ENCODE data around the gene CAND2. TPM values are rescaled to one million over a fixed set of nuclear protein-coding genes. Genes with fewer than 3 reads are reported as not detected.

Gene CAND2
- total RNA-seq, 2 donors from 2014 or later: 1.2 to 1.6 TPM

DNA sequence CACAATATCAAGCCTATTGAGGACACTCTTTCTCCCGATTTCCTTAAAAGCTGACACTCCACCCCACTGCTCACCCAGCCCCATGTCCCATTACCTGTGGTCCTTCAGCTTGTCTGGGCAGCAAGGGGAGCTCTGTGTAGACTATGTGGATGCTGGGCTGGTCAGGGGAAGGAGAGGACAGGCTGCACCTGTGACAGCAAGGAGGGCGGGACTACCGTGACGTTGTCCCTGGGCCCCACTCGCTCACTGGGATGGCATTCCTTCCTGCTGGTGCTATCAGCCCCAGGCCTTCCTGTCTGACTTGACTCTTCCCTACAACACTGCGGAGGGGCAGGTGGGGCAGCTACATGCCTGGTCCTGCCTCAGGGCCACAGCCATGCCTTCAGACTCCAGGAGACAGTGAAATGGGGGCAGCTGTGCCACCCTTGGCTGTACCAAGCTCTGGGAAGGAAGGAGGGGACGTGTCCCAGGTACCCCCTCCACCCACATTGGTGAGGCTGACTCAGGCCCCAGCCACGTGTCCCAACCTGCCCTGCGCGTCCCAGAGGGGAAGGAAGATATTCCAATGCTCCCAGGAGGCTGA, 37.3 kb upstream of the CAND2 start, which contains the start of gene TMEM40:
Gene TMEM40, minus strand, starts transcription at position 163 of the 583 bp plus-strand sequence. CDS start 9,427 bp downstream, outside the sequence.
- H3K9me3 ChIP-seq (ENCODE audit: control insufficient read depth, low read length, poor library complexity, severe bottlenecking): no peaks in the 10 kb centered on the region
- Mint-ChIP-seq H3K36me3 (ENCODE audit: low read depth) (peaks cover 12% of the 10 kb centered on the region), H3K4me1 (peaks cover 11% of the 10 kb centered on the region), H3K27me3 (peaks cover 36% of the 10 kb centered on the region), H3K4me3 (no peak within 1 kb of the TSS), H3K27ac (no peak within 1 kb of the TSS)
- ATAC-seq: no peak
- DNase-seq: no peak

DNA sequence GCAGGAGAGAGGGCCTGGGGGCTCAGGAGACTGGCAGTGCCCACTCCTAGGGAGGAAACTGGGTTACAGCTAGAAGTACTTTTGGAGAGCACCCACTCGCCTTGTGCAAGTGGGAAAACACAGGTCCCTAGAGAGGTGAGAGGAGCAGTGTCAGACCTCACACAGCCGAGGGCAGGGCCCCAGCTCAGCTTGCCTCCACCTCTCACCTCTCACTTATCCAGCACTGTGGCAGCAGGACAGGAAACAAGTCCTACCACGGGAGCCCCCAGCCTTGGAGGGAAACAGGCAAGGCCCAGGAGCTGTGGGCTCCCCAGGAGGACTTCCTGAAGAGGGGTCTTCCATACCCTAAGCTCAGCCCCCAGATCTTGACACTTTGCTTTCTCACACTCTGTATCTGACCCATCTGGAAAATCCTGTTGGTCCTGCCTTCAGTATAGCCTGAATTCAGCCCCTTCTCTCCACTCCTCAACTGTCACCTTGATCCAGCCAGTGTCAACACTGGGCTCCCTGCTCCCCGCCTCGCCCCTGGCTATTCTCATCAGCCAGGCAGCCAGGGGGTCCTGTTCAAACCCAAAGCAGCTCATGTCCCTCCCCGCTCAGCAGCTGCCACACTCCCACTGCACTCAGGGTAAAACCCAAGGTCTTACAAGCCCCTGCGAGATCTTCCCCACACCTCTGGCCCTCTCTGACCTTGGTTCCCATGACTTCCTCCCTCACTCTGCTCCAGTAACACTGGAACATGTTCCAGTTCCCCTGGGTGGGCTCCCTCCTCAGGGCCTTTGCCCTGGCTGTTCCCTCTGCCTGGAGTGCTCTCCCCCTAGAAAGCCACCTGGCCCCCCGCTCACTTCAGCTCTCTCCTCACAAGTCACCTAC, 36.6 kb upstream of the CAND2 start:
- Mint-ChIP-seq H3K36me3 (ENCODE audit: low read depth) (peaks cover 12% of the 10 kb centered on the region), H3K27ac (no peak overlapping the region)
- no peak for ATAC-seq

DNA sequence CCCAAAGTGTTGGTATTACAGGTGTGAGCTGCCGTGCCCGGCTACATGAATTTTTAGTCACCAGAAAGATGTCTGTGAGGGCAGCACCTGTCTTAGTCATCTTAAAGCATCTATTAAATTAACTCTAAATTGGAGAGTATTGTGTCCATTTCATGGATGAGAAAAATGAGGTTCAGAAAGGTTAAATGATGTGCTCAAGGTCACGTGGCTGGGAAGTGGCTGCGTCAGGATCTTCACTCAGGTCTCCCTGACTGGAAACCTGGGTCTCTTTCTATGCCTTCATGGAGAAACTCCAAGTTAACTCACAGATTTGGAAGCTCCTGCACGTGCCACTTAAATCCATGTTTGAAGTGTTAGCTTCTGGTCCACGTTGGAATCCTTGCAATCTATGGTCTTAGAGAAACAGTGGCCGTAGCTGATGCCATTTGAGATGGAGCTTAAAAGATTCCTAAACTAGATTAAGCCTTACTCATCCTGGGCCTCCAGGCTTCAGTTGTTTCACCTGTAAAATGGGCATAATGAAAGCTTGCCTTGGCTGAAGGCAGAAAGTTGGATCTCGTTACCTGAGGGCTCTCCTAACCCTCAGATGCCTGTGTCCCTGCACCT, 32.2 kb upstream of the CAND2 start:
- Mint-ChIP-seq H3K27me3 (peaks cover 29% of the 10 kb centered on the region), H3K36me3 (ENCODE audit: low read depth) (peaks cover 4% of the 10 kb centered on the region), H3K27ac (no peak overlapping the region), H3K4me3 (no peak overlapping the region), H3K4me1 (peaks cover 4% of the 10 kb centered on the region)
- DNase-seq (no peak), ATAC-seq (no peak)
- H3K9me3 ChIP-seq (ENCODE audit: control insufficient read depth, low read length, poor library complexity, severe bottlenecking): no peaks in the 10 kb centered on the region

More for the DNA sequence above, 36.6 kb upstream of the CAND2 start:
- DNase-seq: no peak
- no peak overlapping the region for H3K4me3 Mint-ChIP-seq
- H3K4me1 Mint-ChIP-seq: peaks cover 11% of the 10 kb centered on the region
- no peaks in the 10 kb centered on the region for H3K9me3 ChIP-seq (ENCODE audit: control insufficient read depth, low read length, poor library complexity, severe bottlenecking)
- H3K27me3 Mint-ChIP-seq: peaks cover 36% of the 10 kb centered on the region

DNA sequence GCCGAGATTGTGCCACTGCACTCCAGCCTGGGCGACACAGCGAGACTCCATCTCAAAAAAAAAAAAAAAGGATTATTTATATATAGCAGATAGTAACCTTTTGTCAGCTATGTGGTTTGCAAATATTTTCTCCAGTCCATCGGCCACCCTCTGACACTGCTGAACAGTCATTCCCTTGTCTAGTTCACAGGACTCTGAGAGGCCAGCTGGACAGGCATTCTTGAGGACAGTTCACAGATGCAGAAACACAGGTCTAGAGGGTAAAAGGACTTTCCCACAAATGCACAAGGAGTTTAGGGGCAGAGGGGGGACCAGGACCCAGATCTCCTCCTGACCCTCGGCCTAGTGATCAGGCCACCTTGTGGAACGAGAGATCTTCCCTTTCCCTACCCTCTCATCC, 29.9 kb upstream of the CAND2 start:
- no peaks in the 10 kb centered on the region for H3K9me3 ChIP-seq (ENCODE audit: control insufficient read depth, low read length, poor library complexity, severe bottlenecking)
- Mint-ChIP-seq H3K27me3 (peaks cover 16% of the 10 kb centered on the region), H3K36me3 (ENCODE audit: low read depth) (no peaks in the 10 kb centered on the region), H3K4me3 (no peak overlapping the region), H3K4me1 (no peaks in the 10 kb centered on the region), H3K27ac (no peak overlapping the region)
- ATAC-seq (no peak), DNase-seq (no peak)

DNA sequence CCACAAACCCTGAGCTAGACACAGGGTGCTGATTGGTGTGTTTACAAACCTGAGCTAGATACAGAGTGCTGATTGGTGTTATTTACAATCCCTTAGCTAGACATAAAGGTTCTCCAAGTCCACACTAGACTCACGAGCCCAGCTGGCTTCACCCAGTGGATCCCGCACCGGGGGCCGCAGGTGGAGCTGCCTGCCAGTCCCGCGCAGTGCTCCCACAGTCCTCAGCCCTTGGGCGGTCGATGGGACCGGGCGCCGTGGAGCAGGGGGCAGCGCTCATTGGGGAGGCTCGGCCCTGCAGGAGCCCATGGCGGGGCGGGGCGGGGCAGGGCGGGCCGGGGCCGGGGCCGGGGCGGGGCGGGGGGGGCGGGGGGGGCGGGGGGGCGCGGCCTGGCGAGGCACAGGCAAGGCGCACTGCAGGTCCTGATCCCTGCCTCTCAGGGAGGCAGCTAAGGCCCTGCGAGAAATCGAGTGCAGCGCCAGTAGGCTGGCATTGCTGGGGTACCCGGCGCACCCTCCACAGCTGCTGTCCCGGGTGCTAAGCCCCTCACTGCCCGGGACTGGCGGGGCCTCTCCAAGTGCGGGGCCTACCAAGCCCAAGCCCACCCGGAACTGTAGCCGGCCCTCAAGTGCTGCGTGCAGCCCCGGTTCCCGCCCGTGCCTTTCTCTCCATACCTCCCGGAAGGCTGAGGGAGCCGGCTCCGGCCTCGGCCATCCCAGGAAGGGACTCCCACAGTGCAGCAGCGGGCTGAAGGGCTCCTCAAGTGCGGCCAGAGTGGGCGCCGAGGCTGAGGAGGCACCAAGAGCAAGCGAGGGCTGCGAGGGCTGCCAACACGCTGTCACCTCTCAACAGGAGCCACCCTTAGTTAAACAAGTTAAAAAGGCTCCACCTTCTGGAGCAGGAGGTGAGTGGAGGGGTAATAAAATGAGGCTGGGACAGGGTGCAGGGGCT, 27.6 kb upstream of the CAND2 start:
- ATAC-seq (no peak), DNase-seq (no peak)
- Mint-ChIP-seq H3K27me3 (peaks cover 22% of the 10 kb centered on the region), H3K36me3 (ENCODE audit: low read depth) (no peaks in the 10 kb centered on the region), H3K4me3 (no peak overlapping the region), H3K4me1 (no peaks in the 10 kb centered on the region), H3K27ac (no peak overlapping the region)
- H3K9me3 ChIP-seq (ENCODE audit: control insufficient read depth, low read length, poor library complexity, severe bottlenecking): no peaks in the 10 kb centered on the region

DNA sequence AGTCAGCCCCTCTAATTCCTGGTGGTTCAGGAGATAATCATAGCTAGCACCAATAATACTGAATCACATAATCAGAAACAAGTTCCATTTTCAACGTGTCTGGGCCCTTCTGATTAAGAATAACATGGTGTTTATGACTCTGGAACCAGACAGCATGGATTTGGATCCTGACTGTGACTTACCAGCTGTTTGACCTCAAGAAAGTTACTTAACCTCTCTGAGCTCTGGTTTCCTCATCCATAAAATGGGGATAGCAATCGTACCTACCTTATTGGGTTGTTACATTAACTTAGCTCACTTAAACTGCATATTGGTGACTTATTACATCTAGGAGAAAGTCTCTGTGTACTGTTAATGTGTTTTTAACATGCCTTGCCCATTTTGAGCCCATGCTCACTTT, 26.7 kb upstream of the CAND2 start:
- H3K9me3 ChIP-seq (ENCODE audit: control insufficient read depth, low read length, poor library complexity, severe bottlenecking): no peaks in the 10 kb centered on the region
- Mint-ChIP-seq H3K27me3 (peaks cover 27% of the 10 kb centered on the region), H3K4me1 (no peaks in the 10 kb centered on the region), H3K4me3 (no peak overlapping the region), H3K36me3 (ENCODE audit: low read depth) (no peaks in the 10 kb centered on the region), H3K27ac (no peak overlapping the region)
- no peak for ATAC-seq
- no peak for DNase-seq

DNA sequence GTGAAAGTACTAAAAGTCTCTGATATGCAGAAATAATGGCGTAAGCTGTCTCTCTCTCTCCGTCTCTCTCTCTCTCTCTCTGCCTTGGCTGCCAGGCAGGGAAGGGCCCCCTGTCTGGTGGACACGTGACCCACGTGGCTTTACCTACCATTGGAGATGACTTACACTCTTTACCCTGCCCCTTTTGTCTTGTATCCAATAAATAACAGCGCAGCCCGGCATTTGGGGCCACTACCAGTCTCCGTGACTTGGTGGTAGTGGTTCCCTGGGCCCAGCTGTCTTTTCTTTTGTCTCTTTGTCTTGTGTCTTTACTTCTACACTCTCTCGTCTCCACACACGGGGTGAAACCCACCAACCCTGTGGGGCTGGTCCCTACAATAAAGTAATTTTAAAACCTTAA, 25.2 kb upstream of the CAND2 start:
- DNase-seq: no peak
- Mint-ChIP-seq H3K36me3 (ENCODE audit: low read depth) (no peaks in the 10 kb centered on the region), H3K4me1 (no peaks in the 10 kb centered on the region), H3K4me3 (no peak overlapping the region), H3K27ac (no peak overlapping the region), H3K27me3 (peaks cover 31% of the 10 kb centered on the region)
- no peak for ATAC-seq
- H3K9me3 ChIP-seq (ENCODE audit: control insufficient read depth, low read length, poor library complexity, severe bottlenecking): no peaks in the 10 kb centered on the region

DNA sequence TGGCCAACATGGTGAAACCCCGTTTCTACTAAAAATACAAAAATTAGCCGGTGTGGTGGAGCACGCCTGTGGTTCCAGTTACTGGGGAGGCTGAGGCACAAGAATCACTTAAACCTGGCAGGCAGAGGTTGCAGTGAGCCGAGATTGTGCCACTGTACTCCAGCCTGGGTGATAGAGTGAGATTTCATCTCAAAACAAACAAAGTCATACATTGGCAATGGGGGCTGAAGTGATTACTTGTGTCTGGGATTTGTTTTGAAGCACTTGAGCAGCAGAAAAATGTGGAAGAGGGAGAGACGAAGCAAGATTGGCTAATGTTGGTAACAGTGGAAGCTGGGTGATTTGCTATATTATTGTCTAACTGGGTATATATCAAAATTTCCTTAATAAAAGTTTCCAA, 24.0 kb upstream of the CAND2 start:
- H3K9me3 ChIP-seq (ENCODE audit: control insufficient read depth, low read length, poor library complexity, severe bottlenecking): no peaks in the 10 kb centered on the region
- Mint-ChIP-seq H3K27ac (no peak overlapping the region), H3K36me3 (ENCODE audit: low read depth) (no peaks in the 10 kb centered on the region), H3K4me3 (no peak overlapping the region), H3K27me3 (peaks cover 31% of the 10 kb centered on the region), H3K4me1 (no peaks in the 10 kb centered on the region)
- ATAC-seq: no peak
- no peak for DNase-seq

DNA sequence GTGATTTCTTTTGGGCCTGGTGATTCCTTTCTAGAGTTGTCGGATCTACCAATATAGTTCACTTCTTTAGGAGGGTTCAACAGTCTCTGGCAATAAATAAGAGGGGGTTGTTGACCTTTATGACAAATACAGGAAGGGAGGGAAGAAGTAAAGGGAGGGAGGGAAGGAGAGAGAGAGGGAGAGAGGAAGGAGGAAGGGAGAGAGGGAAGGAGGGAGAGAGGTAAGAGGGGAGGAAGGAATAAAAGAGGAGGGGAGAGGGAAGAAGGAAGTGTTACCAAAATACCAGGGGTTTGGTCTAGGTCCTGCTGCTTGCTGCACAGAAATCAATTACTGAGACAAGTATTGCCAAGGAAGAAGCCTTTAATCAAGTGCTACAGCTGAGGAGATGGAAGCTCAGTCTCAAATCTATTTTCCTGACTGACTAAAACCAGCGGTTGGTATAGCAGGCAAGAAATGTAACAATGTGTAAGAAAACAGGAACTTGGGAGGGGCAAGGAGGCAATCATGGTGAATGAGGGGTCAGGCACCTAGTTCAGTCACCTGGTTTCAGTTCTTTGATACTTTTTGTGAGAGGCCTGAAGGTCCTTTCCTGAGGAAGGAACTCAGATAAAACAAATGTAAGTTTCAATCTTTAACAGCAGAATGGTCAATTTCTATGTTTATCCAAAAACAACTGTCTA, 23.3 kb upstream of the CAND2 start:
- Mint-ChIP-seq H3K36me3 (ENCODE audit: low read depth) (peaks cover 2% of the 10 kb centered on the region), H3K4me1 (no peaks in the 10 kb centered on the region), H3K27me3 (peaks cover 30% of the 10 kb centered on the region), H3K4me3 (no peak overlapping the region), H3K27ac (no peak overlapping the region)
- no peak for ATAC-seq
- DNase-seq: no peak
- H3K9me3 ChIP-seq (ENCODE audit: control insufficient read depth, low read length, poor library complexity, severe bottlenecking): no peaks in the 10 kb centered on the region

DNA sequence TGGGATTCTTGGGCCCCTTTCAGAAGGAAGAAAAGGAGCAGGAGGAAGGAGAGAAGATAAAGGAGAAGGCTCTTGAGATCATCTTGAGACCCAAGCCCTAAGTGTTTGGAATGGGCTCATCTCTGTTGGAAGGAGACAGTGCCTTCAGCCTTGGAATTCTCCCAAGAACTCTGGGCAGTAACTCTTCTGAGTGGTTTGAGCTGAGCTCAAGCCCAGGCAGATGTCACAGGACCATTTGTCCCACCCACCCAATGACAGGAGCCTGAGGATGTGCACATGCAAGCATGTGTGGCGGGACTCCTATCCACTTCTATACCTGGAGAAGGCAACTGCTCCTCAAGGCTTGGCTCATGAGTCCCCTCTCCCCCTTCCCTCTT, 22.8 kb upstream of the CAND2 start:
- Mint-ChIP-seq H3K4me3 (no peak overlapping the region), H3K27ac (no peak overlapping the region), H3K36me3 (ENCODE audit: low read depth) (peaks cover 2% of the 10 kb centered on the region), H3K27me3 (peaks cover 30% of the 10 kb centered on the region), H3K4me1 (no peaks in the 10 kb centered on the region)
- H3K9me3 ChIP-seq (ENCODE audit: control insufficient read depth, low read length, poor library complexity, severe bottlenecking): no peaks in the 10 kb centered on the region
- ATAC-seq: no peak
- no peak for DNase-seq

DNA sequence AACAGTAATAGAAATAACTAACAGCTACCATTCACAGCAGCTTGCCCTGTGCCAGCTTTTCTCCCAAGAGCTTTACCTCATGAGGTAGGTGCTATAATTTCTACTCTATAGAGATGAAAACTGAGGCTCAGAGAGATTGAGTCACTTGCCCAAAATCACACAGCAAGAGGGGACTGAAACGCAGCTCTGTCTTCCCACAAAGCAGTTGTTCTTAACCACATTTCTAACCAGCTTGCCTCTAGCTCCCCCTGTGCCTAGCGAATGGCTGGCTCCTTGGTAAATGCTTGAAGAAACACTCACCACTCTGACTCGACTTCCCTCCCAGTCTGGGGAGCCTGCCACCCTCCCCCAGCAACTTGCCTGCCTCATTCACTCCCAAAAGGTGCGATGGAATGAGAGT, 21.9 kb upstream of the CAND2 start:
- no peaks in the 10 kb centered on the region for H3K4me1 Mint-ChIP-seq
- H3K9me3 ChIP-seq (ENCODE audit: control insufficient read depth, low read length, poor library complexity, severe bottlenecking): no peaks in the 10 kb centered on the region
- no peak overlapping the region for H3K27ac Mint-ChIP-seq
- no peak overlapping the region for H3K4me3 Mint-ChIP-seq
- H3K36me3 Mint-ChIP-seq (ENCODE audit: low read depth): peaks cover 2% of the 10 kb centered on the region
- peaks cover 33% of the 10 kb centered on the region for H3K27me3 Mint-ChIP-seq
- DNase-seq (no peak), ATAC-seq (no peak)

DNA sequence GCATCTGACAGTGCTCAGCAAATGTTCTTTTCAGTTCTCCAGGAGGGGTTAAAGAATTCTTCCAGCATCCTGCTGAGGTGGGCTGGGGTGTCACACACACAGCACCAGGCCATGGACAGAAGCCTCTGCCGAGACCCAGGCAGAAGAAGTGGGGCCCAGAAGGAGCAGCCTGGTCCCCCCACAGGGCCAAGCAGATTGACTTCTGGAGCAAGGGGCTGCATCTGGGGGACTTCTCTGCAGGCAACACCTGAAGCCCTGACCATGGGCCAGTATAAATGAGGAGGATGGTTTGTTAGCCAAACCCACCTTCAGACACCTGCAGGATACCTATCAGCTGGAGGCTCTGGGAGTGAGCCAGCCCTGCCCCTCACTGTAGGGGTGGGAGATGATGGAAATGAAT, 21.3 kb upstream of the CAND2 start:
- ATAC-seq (no peak), DNase-seq (no peak)
- Mint-ChIP-seq H3K4me3 (no peak overlapping the region), H3K27ac (no peak overlapping the region), H3K4me1 (no peaks in the 10 kb centered on the region), H3K27me3 (peaks cover 39% of the 10 kb centered on the region), H3K36me3 (ENCODE audit: low read depth) (peaks cover 2% of the 10 kb centered on the region)
- H3K9me3 ChIP-seq (ENCODE audit: control insufficient read depth, low read length, poor library complexity, severe bottlenecking): no peaks in the 10 kb centered on the region
